Mononuclear cell (primary cell): ENCODE data around the gene NDUFA11. TPM values are rescaled to one million over a fixed set of nuclear protein-coding genes. Genes with fewer than 3 reads are reported as not detected.

ENCODE experiments used
- H3K27me3 ChIP-seq: 2 replicates; pipeline ENCODE4 v1.6.0; 2011; ENCODE audit warnings: low read length, control low read depth; ENCODE audit not compliant: insufficient read depth
- H3K4me1 ChIP-seq: 2 replicates; pipeline ENCODE4 v1.5.1; 2011; ENCODE audit warnings: mild to moderate bottlenecking, low read length, control low read depth; ENCODE audit not compliant: insufficient read depth
- H3K4me3 ChIP-seq: 2 replicates; pipeline ENCODE4 v1.5.1; 2011; ENCODE audit warnings: mild to moderate bottlenecking, low read length, moderate library complexity
- H3K9me3 ChIP-seq: 2 replicates; pipeline ENCODE4 v1.5.1; 2011; ENCODE audit warnings: low read depth, mild to moderate bottlenecking, control low read depth, low read length
- total RNA-seq: library from RNA; depleted of rRNA; stranded (reverse); fragments of >200 nt; gene quantifications from one replicate; pipeline ENCODE4 v1.2.3, GENCODE V29; 2012

Gene NDUFA11
- total RNA-seq, result 59.5 TPM

- Histone ChIP-seq H3K27me3 (no peaks in the 10 kb centered on the region), H3K4me1 (peaks cover 28% of the 10 kb centered on the region), H3K9me3 (no peaks in the 10 kb centered on the region)
Measured at GRCh38 chr19:5903624-5904351, at the start of gene NDUFA11. Gene NDUFA11 (minus strand): TSS chr19:5903790. CDS start chr19:5903708, 82 bp downstream.

GRCh38 chr19:5953030-5953589, 49.5 kb upstream of the NDUFA11 start:
- Histone ChIP-seq H3K4me3 (no peak overlapping the region), H3K4me1 (peaks cover 73% of the 10 kb centered on the region)

More at GRCh38 chr19:5903624-5904351, at the start of gene NDUFA11:
- peak within 1 kb of the TSS; percentile 72 for H3K4me3 ChIP-seq

GRCh38 chr19:5952193-5953029, 48.8 kb upstream of the NDUFA11 start:
- Histone ChIP-seq H3K9me3 (no peaks in the 10 kb centered on the region), H3K27me3 (no peaks in the 10 kb centered on the region), H3K4me3 (no peak overlapping the region), H3K4me1 (peaks cover 80% of the 10 kb centered on the region)

More at GRCh38 chr19:5953030-5953589, 49.5 kb upstream of the NDUFA11 start:
- H3K9me3 ChIP-seq, result no peaks in the 10 kb centered on the region
- H3K27me3 ChIP-seq, result no peaks in the 10 kb centered on the region

- Histone ChIP-seq H3K27me3 (no peaks in the 10 kb centered on the region), H3K4me3 (no peak overlapping the region), H3K9me3 (no peaks in the 10 kb centered on the region), H3K4me1 (peaks cover 88% of the 10 kb centered on the region)
Measured at GRCh38 chr19:5951338-5951861, 47.8 kb upstream of the NDUFA11 start.

- H3K4me1 ChIP-seq, result peaks cover 91% of the 10 kb centered on the region
- no peak overlapping the region for H3K4me3 ChIP-seq
- H3K27me3 ChIP-seq, result no peaks in the 10 kb centered on the region
- H3K9me3 ChIP-seq, result no peaks in the 10 kb centered on the region
Measured at GRCh38 chr19:5950741-5951140, 47.2 kb upstream of the NDUFA11 start.

- no peak overlapping the region for H3K4me3 ChIP-seq
- no peaks in the 10 kb centered on the region for H3K9me3 ChIP-seq
- no peaks in the 10 kb centered on the region for H3K27me3 ChIP-seq
- peaks cover 88% of the 10 kb centered on the region for H3K4me1 ChIP-seq
Measured at GRCh38 chr19:5949792-5950305, 46.3 kb upstream of the NDUFA11 start.

GRCh38 chr19:5948752-5949564, 45.4 kb upstream of the NDUFA11 start:
- Histone ChIP-seq H3K4me3 (no peak overlapping the region), H3K27me3 (no peaks in the 10 kb centered on the region), H3K9me3 (no peaks in the 10 kb centered on the region), H3K4me1 (peaks cover 79% of the 10 kb centered on the region)

- Histone ChIP-seq H3K4me1 (peaks cover 63% of the 10 kb centered on the region), H3K9me3 (no peaks in the 10 kb centered on the region), H3K4me3 (no peak overlapping the region), H3K27me3 (no peaks in the 10 kb centered on the region)
Measured at GRCh38 chr19:5947435-5947834, 43.8 kb upstream of the NDUFA11 start.

- no peaks in the 10 kb centered on the region for H3K9me3 ChIP-seq
- peaks cover 27% of the 10 kb centered on the region for H3K4me1 ChIP-seq
- no peak overlapping the region for H3K4me3 ChIP-seq
- no peaks in the 10 kb centered on the region for H3K27me3 ChIP-seq
Measured at GRCh38 chr19:5943623-5944022, 40.0 kb upstream of the NDUFA11 start.

GRCh38 chr19:5943045-5943444, 39.5 kb upstream of the NDUFA11 start:
- Histone ChIP-seq H3K27me3 (no peaks in the 10 kb centered on the region), H3K4me3 (no peak overlapping the region), H3K9me3 (no peaks in the 10 kb centered on the region), H3K4me1 (peaks cover 21% of the 10 kb centered on the region)

GRCh38 chr19:5941673-5942072, 38.1 kb upstream of the NDUFA11 start:
- peaks cover 7% of the 10 kb centered on the region for H3K4me1 ChIP-seq
- H3K9me3 ChIP-seq, result no peaks in the 10 kb centered on the region
- H3K27me3 ChIP-seq, result no peaks in the 10 kb centered on the region
- H3K4me3 ChIP-seq, result no peak overlapping the region

- Histone ChIP-seq H3K9me3 (no peaks in the 10 kb centered on the region), H3K27me3 (no peaks in the 10 kb centered on the region), H3K4me3 (no peak overlapping the region), H3K4me1 (no peaks in the 10 kb centered on the region)
Measured at GRCh38 chr19:5940260-5941208, 36.9 kb upstream of the NDUFA11 start.

GRCh38 chr19:5937550-5937949, 34.0 kb upstream of the NDUFA11 start:
- no peak overlapping the region for H3K4me3 ChIP-seq
- no peaks in the 10 kb centered on the region for H3K4me1 ChIP-seq
- H3K9me3 ChIP-seq, result no peaks in the 10 kb centered on the region
- no peaks in the 10 kb centered on the region for H3K27me3 ChIP-seq
